ENCODE results near the gene E2F2.

The E2F2 gene

GRCh38 chr1:23481026-23481597 lies 49.9 kb downstream of the E2F2 start:
- DNase-seq = no peak

- DNase-seq = no peak
These were observed 50.6 kb downstream of the E2F2 start for GRCh38 chr1:23480187-23481025.

GRCh38 chr1:23479666-23479941 lies 51.4 kb downstream of the E2F2 start:
- no peak for DNase-seq

GRCh38 chr1:23478896-23479665 lies 52.0 kb downstream of the E2F2 start:
- DNase-seq = no peak

GRCh38 chr1:23477359-23478144 lies 53.5 kb downstream of the E2F2 start:
- no peak for DNase-seq

GRCh38 chr1:23475641-23476040 lies 55.4 kb downstream of the E2F2 start:
- no peak for DNase-seq

GRCh38 chr1:23475134-23475628 lies 55.9 kb downstream of the E2F2 start:
- no peak for DNase-seq

- DNase-seq = no peak
These were observed 57.8 kb downstream of the E2F2 start for GRCh38 chr1:23473037-23473800.

- no peak for DNase-seq
These were observed 58.5 kb downstream of the E2F2 start for GRCh38 chr1:23472351-23473036.

- no peak for DNase-seq
These were observed 59.5 kb downstream of the E2F2 start for GRCh38 chr1:23471473-23472075.

- DNase-seq = no peak
These were observed 60.6 kb downstream of the E2F2 start for GRCh38 chr1:23470282-23471070.

- no peak for DNase-seq
These were observed 61.6 kb downstream of the E2F2 start for GRCh38 chr1:23469372-23469982.

- no peak for DNase-seq
These were observed 64.5 kb downstream of the E2F2 start for GRCh38 chr1:23466423-23466989.

- no peak for DNase-seq
These were observed 67.7 kb downstream of the E2F2 start for GRCh38 chr1:23463286-23463685.

- DNase-seq = no peak
These were observed 68.3 kb downstream of the E2F2 start for GRCh38 chr1:23462766-23463165.

- DNase-seq = no peak
These were observed 70.0 kb downstream of the E2F2 start for GRCh38 chr1:23461050-23461449.

GRCh38 chr1:23460519-23460918 lies 70.5 kb downstream of the E2F2 start:
- no peak for DNase-seq

GRCh38 chr1:23459338-23459757 lies 71.7 kb downstream of the E2F2 start:
- DNase-seq = no peak
